ENCODE results near the gene CYP2A13.
A peak's percentile ranks its signal among the peaks of the same experiment; 100 is the strongest.
"Not testable (repeated sequence)": the region's sequence is repeated elsewhere in the genome, so short reads cannot be mapped to it uniquely, and the experiment has no call there.

The CYP2A13 gene, protein sequence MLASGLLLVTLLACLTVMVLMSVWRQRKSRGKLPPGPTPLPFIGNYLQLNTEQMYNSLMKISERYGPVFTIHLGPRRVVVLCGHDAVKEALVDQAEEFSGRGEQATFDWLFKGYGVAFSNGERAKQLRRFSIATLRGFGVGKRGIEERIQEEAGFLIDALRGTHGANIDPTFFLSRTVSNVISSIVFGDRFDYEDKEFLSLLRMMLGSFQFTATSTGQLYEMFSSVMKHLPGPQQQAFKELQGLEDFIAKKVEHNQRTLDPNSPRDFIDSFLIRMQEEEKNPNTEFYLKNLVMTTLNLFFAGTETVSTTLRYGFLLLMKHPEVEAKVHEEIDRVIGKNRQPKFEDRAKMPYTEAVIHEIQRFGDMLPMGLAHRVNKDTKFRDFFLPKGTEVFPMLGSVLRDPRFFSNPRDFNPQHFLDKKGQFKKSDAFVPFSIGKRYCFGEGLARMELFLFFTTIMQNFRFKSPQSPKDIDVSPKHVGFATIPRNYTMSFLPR

DNA sequence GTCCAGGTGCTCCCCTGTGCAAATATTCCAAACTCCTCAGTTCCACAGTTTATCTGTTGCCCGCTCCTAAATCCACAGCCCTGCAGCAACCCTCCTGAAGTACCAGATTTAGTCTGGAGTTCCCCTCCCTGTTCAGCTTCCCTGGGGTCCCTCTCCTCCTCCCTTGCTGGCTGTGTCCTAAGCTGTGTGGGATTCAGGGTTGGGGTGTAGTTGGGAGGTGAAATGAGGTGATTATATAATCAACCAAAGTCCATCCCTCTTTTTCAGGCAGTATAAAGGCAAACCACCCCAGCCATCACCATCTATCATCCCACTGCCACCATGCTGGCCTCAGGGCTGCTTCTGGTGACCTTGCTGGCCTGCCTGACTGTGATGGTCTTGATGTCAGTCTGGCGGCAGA lies at the start of gene CYP2A13:
Gene CYP2A13 (plus strand): TSS at position 301 of the 400 bp plus-strand sequence. CDS start 21 bp downstream, at position 322.
- no peak for DNase-seq

DNA sequence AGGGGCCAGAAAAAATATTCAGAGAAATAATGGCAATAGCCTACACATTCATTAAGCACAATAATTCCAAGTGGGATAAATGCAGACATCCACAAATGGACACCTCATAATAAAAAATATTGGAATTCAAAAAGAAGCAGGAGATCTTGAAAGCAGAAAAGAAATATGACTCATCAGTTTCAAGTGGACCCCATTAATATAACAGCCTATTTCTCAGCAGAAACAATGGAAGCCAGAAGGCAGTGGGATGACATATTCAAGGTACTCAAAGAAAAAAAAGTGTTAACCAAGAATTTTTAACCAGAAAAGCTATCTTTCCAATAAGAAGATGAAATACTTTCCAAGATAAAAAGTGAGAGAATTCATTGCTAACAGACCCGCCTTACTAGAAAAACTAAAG lies 48.4 kb upstream of the CYP2A13 start:
- no peak for DNase-seq

DNA sequence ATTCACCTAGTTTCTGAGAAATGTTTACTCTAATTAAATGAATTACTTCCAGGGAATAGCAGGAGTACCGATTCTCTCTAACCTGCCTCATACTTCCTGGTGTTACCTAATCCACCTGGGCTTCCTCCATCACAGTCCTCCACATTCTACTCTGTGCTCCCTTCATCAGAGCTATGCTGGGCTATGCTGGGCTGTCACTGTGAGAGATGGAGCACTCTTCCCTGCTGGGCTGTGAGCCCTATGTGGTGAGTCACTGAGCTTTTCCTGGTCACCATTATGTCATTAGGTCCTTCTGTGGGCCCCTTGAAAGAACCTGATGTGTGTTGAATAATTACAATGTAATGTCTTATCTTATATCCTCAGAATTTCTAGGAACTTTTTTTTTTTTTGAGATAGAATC lies 43.2 kb upstream of the CYP2A13 start:
- not testable (repeated sequence) for DNase-seq

DNA sequence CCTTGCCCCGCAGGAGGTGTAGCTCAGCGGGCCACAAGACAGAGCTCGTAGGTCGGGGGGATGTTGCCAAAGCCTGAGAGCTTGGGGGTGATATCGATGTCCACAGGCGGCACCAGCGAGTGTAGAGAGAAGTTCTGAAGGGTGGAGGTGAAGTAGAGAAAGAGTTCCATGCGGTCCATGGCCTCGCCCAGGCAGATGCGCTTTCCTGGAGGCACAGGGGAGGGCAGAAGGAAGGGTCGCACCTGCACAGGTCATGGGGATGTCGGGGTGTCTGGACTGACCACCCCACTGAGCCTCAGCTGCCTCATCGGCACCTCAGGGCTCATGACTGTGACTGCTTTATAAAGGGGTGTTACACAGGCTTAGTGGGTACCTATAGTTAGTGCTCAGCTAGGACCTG lies 37.8 kb upstream of the CYP2A13 start:
- no peak for DNase-seq

DNA sequence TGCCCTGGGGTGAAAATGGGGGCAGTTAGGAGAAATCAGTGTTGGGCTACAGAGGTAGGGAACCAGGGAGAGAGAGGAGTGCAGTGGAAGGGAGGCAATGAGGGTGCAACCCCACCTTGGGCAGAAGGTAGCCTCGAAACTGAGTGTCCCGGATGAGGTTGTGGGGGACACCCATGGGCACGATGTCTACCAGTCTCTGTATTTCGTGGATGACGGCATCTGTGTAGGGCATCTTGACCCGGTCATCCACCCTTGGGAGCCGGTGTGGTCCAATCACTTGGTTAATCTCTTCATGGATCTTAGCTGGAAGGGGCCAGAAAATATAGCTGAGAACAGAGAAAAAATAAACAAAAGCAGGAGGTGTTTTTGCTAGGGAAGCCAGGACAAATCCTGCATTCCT lies 36.1 kb upstream of the CYP2A13 start:
- not testable (repeated sequence) for DNase-seq

DNA sequence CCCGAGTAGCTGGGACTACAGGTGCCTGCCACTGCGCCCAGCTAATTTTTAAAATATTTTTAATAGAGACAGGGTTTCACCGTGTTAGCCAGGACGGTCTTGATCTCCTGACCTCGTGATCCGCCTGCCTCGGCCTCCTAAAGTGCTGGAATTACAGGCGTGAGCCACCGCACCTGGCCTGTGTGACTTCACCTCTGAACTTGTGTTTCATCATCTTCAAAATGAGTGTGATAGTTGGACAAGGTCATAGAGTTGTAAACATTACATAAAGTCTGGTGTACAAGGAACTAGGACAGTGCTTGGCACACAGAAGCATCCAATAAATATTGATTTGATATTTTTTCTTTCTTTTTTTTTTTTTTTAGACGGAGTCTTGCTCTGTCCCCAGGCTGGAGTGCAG lies 34.9 kb upstream of the CYP2A13 start:
- not testable (repeated sequence) for DNase-seq

DNA sequence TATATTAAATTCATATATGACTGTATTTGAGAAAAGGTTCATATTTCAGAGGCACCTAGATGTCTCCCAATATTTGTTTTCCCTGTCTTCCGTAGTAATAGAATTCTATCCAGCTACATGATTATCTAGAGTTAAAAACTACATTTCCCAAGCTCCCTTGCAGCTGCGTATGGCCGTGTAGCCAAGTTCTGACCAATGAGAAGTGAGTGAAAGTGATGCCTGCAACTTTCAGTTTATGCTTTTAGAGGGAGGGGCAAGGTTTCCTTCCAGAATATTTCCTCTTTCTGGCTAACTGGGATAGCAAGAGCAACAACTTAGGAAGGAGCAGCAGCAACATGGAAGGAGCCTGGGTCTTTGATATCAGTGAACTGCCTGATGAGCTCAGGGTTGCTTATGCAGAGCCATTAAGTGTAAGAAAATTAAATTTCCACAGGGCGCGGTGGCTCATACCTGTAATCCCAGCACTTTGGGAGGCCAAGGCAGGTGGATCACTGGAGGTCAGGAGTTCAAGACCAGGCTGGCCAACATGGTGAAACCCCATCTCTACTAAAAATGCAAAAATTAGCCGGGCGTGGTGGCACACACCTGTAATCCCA lies 23.2 kb upstream of the CYP2A13 start:
- DNase-seq = no peak

DNA sequence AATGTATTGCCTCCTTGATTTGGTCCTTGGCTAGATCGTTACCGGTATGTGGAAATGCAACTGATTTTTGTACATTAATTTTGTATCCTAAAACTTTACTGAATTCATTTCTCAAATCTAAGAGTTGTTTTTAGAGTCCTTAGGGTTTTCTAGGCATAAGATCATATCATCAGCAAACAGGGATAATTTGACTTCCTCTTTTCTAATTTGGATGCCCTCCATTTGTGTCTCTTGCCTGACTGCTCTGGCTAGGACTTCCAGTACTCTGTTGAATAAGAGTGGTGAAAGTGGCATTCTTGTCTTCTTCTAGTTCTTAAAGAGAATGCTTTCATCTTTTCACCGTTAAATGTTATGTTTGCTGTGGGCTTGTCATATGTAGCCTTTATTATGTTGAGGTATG lies 12.0 kb upstream of the CYP2A13 start:
- no peak for DNase-seq

DNA sequence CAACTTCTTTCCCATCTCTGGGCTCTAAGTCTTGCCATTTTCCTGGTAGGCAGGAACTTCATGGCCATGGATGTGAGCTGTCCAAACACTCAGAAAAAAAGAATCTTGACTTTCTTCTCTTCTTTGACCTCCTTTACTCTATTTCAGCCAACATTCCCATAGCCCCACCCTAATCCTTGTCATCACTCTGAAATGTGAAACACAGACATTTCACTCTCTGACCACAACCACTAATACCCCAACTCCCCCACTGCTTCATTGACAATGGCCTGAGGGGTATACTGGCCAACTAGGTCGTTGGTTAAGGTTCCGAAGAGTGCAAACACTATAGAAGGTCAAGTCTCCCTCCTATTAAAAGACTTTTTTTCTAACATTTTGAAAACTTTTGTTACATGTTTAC lies 4.7 kb upstream of the CYP2A13 start:
- no peak for DNase-seq

DNA sequence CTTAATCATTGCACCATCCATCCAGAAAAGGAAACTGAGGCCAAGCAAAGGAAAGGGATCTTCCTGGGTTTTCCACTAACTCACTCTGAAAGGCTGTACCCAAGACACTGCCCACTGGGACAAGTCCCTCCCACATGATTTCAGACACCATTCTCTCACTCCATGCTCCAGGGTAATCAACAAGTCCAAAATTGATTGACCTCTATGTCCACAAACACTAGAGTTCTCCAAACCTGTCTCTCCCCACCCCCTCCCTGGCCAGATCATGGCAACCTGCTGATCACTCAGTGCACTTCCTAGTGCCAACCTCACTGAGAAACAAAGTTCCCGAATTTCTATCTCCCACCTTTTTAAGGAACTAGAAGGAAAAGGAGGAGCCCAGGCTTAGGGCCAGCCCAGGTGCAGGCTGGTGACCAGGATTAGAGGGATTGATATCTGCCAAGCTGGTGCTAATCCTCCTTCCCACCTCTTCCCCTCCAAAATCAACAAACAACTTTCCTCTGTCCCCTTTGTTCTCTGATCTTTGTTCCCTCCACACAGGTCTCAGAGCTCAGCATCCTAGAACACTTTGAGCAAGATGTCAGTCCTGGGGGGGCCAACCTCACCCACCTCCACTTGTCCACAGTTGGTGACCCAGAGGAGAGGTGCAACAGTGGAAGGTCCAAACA lies 2.4 kb upstream of the CYP2A13 start:
- no peak for DNase-seq

DNA sequence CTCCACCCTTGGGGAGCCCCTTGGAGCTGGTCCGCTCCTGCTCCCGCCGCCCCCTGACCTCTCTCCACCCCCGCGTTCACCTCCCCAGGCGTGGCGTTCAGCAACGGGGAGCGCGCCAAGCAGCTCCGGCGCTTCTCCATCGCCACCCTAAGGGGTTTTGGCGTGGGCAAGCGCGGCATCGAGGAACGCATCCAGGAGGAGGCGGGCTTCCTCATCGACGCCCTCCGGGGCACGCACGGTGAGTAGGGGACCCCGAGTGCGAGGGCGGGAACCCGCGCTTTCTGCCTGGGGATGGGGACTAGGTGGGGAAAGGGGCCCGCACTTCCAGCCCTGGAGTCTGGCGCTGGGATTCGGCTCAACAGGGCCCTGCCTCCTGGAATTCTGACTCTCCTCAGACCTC lies 1.7 kb downstream of the CYP2A13 start:
- DNase-seq = no peak

DNA sequence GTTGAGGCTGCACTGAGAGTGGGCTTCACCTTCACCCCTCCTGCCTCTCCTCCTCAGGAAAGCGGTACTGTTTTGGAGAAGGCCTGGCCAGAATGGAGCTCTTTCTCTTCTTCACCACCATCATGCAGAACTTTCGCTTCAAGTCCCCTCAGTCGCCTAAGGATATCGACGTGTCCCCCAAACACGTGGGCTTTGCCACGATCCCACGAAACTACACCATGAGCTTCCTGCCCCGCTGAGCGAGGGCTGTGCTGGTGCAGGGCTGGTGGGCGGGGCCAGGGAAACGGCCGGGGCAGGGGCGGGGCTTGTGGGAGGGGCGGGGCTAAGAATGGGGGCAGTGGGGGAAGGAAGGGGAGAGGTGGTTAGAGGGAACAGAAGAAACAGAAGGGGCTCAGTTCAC lies 7.5 kb downstream of the CYP2A13 start:
- peak; percentile 6 for DNase-seq

DNA sequence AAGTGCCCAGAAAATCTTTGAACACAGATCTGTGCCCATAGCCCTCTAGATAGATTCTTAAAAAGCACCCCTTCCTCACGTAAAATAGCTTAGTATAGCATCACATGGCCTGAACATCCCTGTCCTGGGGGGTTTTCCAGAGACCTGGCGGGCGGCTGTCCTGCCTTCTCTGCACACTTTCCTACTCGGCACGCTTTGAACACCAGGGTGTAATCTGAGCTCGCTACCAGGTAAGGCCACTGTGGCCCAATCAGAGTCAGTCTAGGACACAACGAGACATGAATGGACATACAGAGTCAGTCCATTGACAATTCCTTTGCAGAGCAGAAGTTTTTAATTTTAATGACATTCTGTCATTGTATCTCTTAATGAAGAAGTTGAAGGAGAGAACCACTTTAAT lies 8.1 kb downstream of the CYP2A13 start:
- no peak for DNase-seq

DNA sequence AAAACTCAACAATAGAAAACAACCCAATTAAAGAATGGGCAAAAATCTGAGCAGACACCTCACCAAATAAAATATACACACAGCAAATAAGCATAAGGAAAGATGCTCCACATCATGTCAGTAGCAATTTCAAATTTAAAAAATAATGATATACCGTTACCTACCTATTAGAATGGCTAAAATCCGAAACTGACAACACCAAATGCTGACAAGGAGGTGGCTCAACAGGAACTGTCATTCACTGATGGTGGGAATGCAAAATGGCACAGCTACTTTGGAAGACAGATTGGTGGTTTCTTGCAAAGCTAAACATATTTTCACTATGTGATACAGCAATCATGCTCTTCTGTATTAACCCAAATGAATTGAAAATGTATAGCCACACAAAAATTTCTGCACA lies 9.1 kb downstream of the CYP2A13 start:
- DNase-seq = no peak

DNA sequence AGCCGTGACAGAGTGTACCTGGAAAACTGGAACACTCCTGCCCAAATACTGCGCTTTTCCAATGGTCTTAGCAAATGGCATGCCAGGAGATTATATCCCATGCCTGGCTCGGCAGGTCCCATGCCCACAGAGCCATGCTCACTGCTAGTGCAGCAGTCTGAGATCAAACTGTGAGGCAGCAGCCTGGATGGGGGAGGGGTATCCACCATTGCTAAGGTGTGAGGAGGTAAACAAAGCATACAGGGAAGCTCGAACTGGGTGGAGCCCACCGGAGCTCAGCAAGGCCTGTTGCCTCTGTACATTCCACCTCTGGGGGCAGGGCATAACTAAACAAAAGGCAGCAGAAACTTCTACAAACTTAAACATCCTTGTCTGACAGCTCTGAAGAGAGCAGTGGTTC lies 10.5 kb downstream of the CYP2A13 start:
- DNase-seq = no peak

DNA sequence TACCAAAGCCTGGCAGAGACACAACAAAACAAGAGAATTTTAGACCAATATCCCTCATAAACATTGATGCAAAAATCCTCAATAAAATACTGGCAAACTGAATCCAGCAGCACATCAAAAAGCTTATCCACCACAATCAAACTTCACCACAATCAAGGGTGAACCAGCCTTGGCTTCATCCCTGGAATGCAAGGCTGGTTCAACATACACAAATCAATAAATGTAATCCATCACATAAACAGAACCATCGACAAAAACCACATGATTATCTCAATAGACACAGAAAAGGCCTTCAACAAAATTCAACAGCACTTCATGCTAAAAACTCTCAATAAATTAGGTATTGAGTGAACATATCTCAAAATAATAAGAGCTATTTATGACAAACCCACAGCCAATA lies 14.0 kb downstream of the CYP2A13 start:
- DNase-seq = not testable (repeated sequence)

DNA sequence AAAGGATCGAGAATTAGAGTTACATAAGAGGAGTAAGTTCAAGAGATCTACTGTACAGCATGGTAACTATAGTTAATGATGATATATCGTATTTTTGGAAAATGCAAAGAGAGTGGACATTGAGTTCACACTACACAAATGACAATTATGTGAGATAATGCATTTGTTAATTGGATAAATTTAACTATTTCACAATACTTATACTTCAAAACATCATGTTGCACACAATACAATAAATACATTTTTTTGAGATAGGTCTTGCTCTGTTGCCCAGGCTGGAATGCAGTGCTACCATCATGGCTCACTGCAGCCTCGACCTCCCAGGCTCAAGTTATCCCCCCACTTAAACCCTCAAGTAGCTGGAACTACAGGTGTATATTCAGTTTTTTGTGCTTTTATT lies 17.9 kb downstream of the CYP2A13 start:
- no peak for DNase-seq

DNA sequence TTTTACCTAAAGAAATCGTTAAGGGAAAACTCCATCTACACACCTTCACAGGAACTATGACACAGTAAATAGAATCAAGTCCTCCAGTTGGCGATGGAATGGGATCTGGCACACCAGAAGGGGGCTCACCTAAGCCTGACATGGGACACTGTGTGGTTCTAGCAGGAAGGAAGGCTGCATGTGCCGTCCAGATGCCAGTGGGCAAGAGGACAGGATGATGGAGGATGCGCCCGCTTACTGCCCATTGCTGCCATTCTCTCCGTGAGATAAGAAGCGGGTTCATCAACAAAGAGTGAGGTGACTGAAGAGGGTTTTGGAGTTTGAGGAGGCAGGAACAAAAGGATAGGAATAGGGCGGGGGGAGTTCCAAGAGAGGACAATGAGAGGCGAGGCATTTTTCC lies 23.0 kb downstream of the CYP2A13 start:
- no peak for DNase-seq

DNA sequence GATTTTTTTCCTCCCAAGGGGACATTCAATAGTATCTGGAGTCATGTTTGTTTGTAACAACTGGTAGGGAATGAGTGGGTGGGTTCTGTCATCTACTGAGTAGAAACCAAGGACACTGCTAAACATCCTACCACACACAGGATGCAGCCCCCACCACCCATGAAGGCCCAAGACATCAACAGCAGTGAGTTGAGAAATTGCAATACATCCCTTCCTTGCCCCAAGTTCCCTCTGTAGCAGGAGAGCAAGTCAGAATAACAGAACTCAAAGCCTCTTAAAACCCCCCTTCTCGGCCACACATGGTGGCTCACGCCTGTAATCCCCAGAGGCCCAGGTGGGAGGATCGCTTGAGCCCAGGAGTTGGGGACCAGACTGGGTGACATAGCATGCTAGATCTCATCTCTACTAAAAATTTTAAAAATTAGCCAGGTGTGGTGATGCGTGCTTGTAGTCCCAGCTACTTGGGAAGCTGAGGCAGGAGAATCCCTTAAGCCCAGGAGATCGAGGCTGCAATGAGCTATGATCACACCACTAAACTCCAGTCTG lies 23.6 kb downstream of the CYP2A13 start:
- no peak for DNase-seq

DNA sequence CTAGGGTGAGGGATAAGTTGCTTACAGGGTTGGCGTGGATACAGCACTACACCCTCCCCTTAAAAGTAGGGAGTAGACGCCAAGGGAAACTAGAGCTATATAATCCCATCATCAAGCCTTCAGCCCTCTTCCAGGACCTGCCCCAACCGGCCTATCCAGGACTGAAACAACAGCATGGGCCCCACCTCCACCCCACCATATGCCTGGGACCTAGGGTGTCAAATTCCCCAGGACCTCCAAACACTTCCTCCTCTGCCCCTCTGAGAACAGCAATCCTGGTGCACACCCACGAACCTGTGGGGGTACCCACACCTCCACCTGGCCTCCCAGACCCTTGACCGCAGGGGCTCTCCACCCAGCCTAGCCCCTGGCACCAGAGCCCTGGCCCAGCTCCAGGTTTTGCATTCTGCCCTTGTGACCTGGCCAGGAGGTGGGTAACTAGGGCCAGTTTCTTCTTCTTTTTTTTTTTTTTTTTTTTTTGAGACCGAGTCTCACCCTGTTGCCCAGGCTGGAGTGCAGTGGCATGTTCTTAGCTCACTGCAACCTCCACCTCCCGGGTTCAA lies 24.6 kb downstream of the CYP2A13 start:
- DNase-seq = no peak

DNA sequence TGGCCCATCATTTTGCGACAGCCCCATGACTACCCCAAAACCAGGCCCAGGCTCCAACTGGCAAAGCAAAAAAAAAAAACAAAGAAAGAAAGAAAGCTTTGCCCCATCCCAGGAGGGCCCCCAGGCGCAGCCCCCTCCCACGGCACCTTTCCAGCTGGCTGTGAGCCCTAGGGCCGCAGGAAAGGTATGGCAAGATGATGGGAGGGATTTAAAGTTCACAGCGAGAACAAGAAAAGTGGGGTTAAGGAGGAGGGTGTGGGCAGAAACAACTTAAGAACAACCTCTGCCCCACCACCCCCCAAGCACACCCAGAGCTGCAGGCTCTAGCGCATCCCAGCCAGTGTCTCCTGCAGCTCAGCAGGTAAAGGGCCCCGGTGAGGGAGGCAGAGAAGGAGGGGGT lies 25.9 kb downstream of the CYP2A13 start, which contains the start of gene CYP2F1:
Gene CYP2F1 (plus strand): TSS at position 301 of the 400 bp plus-strand sequence. CDS start 1,757 bp downstream, outside the sequence.
- DNase-seq = no peak

DNA sequence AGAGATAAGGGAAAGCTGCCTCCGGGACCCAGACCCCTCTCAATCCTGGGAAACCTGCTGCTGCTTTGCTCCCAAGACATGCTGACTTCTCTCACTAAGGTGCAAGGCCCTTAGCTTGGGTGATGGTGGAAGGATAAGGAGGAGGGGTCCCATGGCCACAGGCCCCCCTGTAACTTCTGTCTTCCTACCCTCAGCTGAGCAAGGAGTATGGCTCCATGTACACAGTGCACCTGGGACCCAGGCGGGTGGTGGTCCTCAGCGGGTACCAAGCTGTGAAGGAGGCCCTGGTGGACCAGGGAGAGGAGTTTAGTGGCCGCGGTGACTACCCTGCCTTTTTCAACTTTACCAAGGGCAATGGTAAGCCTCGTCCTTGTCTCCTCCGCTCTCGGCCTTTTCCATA lies 28.0 kb downstream of the CYP2A13 start:
- no peak for DNase-seq
